Stimulated activated CD8-positive, alpha-beta memory T cell treated with anti-CD3 and anti-CD28 coated beads, Interleukin-7, amount 100 ng/mL, for 48 hours (primary cell): Measurements from ENCODE around the gene FLT3LG.
A peak's percentile ranks its signal among the peaks of the same experiment; 100 is the strongest.

Experiments
- DNase-seq, 2 donors: peaks; one replicate each; pipeline ENCODE4 v3.0.0-alpha.2; 2020; ENCODE audit warnings: low read depth in 1 of 2; ENCODE audit errors: extremely low read depth in 1 of 2

FLT3LG gene

DNA sequence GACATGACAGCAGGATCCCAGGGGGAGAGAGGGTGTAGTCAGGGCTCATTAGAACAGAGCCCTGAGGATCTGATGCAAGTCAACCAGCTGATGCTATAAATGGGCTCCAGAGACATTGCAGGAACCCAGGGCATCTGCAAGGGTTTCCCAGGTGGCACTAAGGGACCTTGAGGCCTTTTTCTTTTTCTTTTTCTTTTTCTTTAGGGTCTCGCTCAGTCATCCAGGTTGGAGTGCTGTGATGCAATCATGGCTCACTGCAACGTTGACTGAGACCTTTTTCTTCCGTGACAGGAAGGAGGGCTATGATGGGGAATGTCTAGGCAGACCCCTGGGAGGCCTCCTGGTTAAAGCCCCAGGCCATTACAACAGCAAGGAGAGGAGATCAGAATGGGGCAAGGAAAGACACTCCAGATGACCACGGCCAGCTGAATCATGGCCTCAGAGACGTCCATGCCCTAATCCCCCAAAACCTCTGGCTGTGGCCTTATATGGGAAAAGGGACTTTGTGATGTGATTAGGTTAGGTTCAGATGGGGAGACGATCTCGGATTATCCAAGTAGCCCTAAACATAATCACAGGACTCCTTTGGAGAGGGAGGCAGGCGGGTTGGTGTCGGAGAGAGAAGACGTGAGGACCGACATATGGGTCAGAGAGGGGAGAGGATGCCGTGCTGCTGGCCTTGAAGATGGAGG is 33.9 kb downstream of the FLT3LG start:
- no peak for DNase-seq

DNA sequence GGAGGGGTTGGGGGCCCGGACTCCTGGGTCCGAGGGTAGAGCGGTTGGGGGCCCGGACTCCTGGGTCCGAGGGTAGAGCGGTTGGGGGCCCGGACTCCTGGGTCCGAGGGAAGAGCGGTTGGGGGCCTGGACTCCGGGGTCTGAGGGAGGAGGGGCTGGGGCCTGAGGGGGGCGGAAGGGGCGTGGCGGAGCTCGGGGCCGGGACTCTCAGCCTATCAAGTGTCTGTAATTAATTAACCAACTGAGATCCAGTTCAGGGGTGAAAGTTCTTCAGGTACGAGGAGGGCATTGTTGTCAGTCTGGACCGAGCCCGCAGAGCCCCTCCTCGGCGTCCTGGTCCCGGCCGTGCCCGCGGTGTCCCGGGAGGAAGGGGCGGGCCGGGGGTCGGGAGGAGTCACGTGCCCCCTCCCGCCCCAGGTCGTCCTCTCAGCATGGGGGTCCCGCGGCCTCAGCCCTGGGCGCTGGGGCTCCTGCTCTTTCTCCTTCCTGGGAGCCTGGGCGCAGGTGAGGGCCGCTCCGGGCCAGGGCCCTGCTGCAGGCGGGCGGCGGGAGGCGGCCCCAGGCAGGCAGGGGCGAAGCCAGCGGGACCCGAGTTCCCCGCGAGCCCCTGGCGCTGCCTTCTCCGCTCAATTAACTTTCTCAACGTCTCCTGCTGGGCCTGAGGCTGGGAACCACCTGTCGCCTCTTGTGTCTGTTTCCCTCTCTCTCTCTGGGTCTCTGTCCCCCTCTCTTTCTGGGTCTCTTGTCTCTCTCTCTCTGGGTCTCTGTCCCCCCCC is 39.1 kb downstream of the FLT3LG start:
- no peak for DNase-seq

DNA sequence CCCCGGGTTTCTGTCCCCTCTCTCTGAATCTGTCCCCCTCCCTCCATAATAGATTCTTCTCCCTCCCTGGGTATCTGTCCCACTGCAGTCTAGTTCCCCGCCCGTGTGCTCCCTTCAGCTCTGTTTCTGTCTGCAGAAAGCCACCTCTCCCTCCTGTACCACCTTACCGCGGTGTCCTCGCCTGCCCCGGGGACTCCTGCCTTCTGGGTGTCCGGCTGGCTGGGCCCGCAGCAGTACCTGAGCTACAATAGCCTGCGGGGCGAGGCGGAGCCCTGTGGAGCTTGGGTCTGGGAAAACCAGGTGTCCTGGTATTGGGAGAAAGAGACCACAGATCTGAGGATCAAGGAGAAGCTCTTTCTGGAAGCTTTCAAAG is 39.7 kb downstream of the FLT3LG start:
- no peak for DNase-seq

DNA sequence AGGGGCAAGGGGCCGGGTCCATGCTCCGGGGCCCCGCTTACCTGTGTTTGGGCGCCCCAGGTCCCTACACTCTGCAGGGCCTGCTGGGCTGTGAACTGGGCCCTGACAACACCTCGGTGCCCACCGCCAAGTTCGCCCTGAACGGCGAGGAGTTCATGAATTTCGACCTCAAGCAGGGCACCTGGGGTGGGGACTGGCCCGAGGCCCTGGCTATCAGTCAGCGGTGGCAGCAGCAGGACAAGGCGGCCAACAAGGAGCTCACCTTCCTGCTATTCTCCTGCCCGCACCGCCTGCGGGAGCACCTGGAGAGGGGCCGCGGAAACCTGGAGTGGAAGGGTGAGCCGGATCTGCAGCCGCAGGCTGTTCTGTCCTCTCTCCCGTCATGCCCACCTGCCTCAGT is 40.1 kb downstream of the FLT3LG start:
- DNase-seq, result no peak

DNA sequence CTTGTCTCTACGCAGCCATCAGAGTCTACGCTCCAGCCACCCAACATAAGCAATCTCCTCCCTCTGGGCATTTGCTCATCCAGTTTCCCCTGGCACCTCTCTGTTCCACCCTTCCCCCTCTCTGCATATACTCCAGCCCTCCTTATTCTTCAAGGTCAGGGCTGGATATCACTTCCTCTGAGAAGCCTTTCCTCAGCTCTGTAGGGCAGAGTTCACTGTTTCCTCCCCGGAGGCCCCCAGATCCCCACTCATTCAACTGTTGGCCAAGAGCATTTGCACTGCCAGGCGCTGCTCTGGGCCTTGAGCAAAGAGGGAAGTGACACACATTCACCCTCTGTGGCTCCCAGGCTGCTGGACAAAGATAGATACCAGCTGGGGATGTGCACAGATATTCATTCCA is 41.8 kb downstream of the FLT3LG start:
- no peak for DNase-seq

DNA sequence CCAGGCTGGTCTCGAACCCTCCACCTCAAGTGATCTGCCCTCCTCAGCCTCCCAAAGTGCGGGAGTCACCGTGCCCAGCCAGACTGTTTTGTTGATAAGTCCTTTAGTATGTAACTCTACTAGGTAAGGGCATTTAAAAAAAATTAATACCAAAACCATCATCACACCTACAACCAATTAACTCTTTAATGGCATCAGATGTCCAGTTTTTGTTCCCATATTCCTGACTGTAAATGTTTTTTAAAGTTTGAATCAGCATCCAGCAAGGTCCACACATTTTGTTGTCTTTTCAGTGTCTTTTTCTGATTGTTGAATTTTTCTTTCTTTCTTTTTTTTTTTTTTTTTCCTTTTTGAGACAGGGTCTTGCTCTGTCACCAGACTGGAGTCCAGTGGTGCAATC is 44.0 kb downstream of the FLT3LG start:
- no peak for DNase-seq

DNA sequence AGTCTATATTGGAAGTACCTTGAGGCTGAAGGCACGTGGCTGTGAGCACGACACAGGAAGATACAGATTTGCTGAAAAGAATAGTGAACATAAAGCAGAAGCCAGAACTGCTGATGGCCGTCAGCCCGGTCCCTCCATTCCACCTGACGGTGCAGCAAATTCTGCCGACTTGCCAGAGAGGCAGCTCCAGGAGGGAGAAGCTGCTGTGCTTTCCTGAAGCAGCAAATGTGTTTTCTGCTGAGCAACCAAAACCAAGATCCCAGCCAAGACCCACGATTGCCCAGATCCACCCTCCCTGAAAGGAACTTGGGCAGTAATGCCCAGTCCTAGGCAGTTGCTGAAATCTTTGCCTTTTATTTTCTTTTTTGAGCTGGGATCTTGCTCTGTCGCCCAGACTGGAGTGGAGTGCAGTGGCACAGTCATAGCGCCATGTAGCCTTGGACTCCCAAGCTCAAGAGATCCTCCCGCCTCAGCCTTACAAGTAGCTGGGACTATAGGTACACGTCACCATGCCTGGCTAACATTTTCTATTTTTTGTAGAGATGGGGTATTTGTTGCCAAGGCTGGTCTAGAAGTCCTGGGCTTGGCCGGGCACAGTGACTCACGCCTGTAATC is 46.8 kb downstream of the FLT3LG start:
- no peak for DNase-seq

DNA sequence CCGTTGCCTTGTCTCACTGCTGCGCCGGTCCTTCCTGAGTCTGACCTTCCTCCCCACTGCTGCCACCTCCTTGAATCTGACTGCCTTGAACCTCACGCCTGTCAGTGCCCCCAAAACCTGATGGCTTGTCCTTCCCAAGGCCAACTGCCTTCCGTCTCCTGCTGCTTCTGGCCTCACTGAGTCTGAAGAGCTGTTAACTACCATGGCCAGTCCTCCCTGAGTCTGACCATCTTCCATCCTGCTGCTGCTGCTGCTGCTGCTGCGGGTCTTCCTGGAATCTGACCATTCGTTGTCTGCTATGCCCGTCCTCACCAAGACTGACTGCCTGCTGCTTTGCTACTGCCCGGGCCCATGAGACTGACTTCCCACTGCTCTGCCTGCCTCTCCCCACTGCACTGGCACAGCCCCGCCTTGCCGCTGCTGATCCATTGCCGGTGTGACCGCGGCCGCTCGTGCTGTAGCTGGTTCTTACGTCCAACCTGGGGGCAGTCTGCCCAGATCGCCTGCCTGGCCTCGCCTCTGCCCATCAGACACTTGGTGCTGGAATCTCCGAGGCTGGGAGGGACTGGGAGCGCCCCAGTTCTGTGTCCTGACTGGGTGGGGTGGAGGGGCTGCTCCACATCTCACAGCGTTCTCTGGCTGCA is 50.9 kb downstream of the FLT3LG start:
- no peak for DNase-seq

DNA sequence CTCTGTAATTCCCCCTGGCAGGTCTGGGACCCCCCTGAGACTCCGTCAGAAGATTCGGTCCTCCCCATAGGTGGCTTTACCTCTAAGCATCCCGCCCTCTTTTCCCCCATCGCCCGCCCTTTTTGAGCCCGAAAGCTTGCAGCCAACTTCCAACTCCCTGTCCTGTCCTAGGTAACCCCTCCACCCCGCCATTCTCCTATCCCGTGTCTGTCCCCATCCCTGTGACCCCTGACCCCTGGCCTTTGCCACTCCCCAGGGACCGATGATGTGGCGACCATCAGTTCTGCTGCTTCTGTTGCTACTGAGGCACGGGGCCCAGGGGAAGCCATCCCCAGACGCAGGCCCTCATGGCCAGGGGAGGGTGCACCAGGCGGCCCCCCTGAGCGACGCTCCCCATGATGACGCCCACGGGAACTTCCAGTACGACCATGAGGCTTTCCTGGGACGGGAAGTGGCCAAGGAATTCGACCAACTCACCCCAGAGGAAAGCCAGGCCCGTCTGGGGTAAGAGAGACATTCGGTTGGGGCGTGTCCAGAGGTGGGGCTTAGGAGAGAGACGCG is 54.3 kb downstream of the FLT3LG start:
- DNase-seq, result no peak

DNA sequence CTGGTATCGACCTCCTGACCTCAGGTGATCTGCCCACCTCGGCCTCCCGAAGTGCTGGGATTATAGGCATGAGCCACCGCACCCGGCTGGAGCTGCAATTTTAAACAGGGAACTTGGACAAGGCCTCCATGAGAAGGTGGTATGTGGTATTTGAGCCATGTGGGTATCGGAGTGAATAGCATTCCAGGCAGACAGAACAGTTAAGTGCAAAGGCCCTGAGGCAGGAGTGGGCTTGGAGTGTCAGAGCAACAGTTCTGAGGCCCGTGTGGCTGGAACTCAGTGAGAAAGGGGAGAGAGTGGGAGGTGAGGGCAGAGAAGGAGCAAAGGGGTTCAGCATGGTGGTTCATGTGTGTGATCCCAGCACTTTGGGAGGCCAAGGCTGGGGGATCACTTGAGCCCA is 56.7 kb downstream of the FLT3LG start:
- DNase-seq, result no peak

DNA sequence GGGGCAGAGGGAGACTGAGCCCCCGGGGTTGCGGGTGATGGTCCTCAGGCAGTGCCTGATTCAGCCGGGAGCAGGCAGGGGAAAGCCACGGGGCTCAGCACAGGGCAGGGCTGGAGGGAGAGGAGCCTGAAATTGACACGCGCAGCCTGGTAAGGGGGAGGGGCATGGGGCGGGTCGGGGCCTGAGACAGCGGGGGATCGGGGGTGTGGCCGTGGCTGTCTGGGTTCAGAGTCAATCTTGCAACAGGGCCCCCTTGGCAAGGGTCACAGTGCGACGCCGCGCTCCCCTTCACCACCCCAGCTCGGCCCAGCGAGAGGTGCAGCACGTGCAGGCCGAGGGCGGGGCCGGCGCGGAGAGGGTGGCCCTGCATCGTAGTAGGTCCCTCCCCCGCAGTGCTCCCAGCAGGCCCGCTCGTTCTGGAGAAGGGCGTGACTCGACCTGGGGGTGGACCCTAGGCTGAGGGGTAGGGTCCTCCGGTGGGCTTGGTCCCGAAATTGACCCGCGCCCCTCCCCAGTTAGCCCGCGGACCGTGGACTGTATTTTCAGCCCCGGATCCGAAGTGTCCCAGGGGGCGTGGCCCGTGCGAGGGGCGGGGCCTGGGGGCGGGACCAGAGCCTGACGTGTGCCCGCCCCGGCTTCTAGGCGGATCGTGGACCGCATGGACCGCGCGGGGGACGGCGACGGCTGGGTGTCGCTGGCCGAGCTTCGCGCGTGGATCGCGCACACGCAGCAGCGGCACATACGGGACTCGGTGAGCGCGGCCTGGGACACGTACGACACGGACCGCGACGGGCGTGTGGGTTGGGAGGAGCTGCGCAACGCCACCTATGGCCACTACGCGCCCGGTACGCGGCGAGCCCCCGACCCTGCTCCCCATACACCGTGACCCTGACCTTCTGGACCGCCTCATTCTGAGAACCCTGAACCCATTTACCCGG is 59.8 kb downstream of the FLT3LG start:
- DNase-seq, result peak; percentile 56 to 60

DNA sequence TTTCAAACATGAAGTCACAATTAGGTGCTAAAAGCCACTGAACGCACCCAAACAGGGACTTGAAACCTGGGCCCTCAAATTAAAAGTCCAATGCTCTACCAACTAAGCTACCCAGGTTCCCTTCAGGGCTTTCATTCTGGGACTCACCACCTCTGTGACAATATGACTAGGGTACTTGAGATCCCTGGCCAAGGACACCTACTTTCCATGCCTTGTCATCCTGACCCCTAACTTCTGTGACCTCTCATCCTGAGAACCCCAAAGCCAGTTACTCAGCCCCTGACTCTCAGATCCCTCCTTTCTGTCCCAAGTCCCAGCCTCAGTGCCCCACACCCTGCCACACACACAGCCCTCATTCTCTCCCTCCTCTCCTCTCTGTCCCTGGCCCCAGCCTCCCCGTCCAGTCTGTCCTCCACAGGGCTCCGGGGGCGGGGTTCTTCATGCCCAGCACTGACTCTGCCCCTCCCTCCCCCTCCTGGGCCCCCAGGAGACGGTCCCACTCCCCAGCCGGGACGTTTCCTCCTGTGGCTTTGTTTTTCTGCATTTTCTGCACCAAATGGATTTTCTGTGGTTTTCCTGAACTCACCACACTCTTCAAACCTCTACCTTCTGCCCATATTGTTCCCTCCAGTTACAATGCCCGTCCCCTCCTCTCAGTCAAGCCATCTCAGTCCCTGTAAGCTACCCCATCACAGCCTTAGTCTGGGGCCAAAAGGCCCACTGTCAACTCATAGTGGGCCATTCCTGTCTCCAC is 60.8 kb downstream of the FLT3LG start:
- no peak for DNase-seq
